Neutrophil (primary cell): ENCODE data around the gene MYO1A.
"Not testable (repeated sequence)": the region's sequence is repeated elsewhere in the genome, so short reads cannot be mapped to it uniquely, and the experiment has no call there.

ENCODE experiments used
- H3K27ac ChIP-seq: fragments of 200-600 bp; sonication (generic); 2 replicates; pipeline ENCODE4 v1.5.1; 2016; ENCODE audit warnings: mild to moderate bottlenecking, moderate library complexity
- H3K27me3 ChIP-seq: fragments of 200-600 bp; sonication (generic); 2 replicates; pipeline ENCODE4 v1.6.0; 2016; ENCODE audit warnings: mild to moderate bottlenecking
- H3K36me3 ChIP-seq: fragments of 200-600 bp; sonication (generic); 2 replicates; pipeline ENCODE4 v1.5.1; 2017
- H3K4me1 ChIP-seq, 2 experiments: fragments of 200-600 bp in 1 of 2; sonication (generic) in 1 of 2; 1 replicate in 1 of 2; 2 replicates in 1 of 2; pipeline versions ENCODE4 v1.5.1 to v1.6.1; 2013 to 2016; ENCODE audit warnings: low read depth in 1 of 2, low read length in 1 of 2, mild to moderate bottlenecking in 1 of 2, moderate library complexity in 1 of 2; ENCODE audit not compliant: control insufficient read depth in 1 of 2, insufficient read depth in 1 of 2
- H3K4me3 ChIP-seq, 2 experiments: fragments of 200-600 bp in 1 of 2; sonication (generic) in 1 of 2; 1 replicate in 1 of 2; 2 replicates in 1 of 2; pipeline ENCODE4 v1.5.1; 2013 to 2016; ENCODE audit warnings: low read depth in 1 of 2, low read length in 1 of 2, mild to moderate bottlenecking in 1 of 2, moderate library complexity in 1 of 2
- H3K9me3 ChIP-seq: fragments of 200-600 bp; sonication (generic); 2 replicates; pipeline ENCODE4 v1.5.1; 2016
- TF ChIP-seq, protein P1 (sequence below): fragments of 200-600 bp; sonication (generic); IDR thresholded peaks from 2 replicates; pipeline ENCODE4 v1.5.1; 2016; ENCODE audit warnings: antibody characterized with exemption

The MYO1A gene

DNA sequence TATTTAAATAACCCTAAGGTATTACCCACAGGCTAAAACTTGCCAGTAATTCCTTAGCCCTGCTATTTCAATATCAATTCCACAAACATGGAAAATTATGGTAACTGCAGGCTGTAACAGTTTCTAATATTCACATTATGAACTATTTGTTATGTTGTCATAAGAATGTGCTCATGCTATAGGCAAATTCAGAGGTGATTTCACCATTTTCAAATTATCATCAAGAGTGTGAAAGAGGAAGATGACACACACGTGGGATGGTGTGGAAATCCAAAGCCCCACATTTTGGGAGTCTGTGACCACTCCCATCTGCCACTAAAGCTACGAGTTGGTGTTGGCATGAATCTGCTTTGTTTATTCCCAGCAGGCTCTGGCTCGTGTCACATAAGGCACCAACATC, 5.9 kb upstream of the MYO1A start:
- Histone ChIP-seq H3K4me1 (peaks cover 5 to 9% of the 10 kb centered on the region in 2 experiments), H3K9me3 (no peaks in the 10 kb centered on the region), H3K4me3 (no peak overlapping the region), H3K36me3 (peaks cover 38% of the 10 kb centered on the region), H3K27me3 (no peaks in the 10 kb centered on the region), H3K27ac (no peak overlapping the region)
- TF ChIP-seq, protein P1, sequence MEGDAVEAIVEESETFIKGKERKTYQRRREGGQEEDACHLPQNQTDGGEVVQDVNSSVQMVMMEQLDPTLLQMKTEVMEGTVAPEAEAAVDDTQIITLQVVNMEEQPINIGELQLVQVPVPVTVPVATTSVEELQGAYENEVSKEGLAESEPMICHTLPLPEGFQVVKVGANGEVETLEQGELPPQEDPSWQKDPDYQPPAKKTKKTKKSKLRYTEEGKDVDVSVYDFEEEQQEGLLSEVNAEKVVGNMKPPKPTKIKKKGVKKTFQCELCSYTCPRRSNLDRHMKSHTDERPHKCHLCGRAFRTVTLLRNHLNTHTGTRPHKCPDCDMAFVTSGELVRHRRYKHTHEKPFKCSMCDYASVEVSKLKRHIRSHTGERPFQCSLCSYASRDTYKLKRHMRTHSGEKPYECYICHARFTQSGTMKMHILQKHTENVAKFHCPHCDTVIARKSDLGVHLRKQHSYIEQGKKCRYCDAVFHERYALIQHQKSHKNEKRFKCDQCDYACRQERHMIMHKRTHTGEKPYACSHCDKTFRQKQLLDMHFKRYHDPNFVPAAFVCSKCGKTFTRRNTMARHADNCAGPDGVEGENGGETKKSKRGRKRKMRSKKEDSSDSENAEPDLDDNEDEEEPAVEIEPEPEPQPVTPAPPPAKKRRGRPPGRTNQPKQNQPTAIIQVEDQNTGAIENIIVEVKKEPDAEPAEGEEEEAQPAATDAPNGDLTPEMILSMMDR = no peak

DNA sequence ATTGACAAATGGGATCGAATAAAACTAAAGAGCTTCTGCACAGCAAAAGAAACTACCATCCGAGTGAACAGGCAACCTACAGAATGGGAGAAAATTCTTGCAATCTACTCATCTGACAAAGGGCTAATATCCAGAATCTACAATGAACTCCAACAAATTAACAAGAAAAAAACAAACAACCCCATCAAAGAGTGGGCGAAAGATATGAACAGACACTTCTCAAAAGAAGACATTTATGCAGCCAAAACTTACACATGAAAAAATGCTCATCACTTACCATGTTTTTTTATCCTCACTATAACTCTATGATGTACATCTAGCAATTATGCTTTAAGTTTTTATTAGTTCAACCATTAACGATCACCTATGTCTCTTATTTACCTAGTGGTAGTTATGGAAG, 4.0 kb upstream of the MYO1A start:
- not testable (repeated sequence) for H3K27me3 ChIP-seq, H3K9me3 ChIP-seq, H3K27ac ChIP-seq, H3K4me3 ChIP-seq
- H3K4me1 ChIP-seq = peaks cover 17 to 21% of the 10 kb centered on the region in 2 experiments
- peaks cover 20% of the 10 kb centered on the region for H3K36me3 ChIP-seq

DNA sequence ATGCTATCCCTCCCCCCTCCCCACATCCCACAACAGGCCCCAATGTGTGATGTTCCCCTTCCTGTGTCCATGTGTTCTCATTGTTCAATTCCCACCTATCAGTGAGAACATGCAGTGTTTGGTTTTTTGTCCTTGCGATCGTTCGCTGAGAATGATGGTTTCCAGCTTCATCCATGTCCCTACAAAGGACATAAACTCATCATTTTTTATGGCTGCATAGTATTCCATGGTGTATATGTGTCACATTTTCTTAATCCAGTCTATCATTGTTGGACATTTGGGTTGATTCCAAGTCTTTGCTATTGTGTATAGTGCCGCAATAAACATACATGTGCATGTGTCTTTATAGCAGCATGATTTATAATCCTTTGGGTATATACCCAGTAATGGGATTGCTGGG, 3.2 kb upstream of the MYO1A start:
- H3K27me3 ChIP-seq, H3K27ac ChIP-seq, H3K4me3 ChIP-seq, H3K9me3 ChIP-seq: not testable (repeated sequence)
- Histone ChIP-seq H3K36me3 (peaks cover 15% of the 10 kb centered on the region), H3K4me1 (peaks cover 25 to 29% of the 10 kb centered on the region in 2 experiments)

DNA sequence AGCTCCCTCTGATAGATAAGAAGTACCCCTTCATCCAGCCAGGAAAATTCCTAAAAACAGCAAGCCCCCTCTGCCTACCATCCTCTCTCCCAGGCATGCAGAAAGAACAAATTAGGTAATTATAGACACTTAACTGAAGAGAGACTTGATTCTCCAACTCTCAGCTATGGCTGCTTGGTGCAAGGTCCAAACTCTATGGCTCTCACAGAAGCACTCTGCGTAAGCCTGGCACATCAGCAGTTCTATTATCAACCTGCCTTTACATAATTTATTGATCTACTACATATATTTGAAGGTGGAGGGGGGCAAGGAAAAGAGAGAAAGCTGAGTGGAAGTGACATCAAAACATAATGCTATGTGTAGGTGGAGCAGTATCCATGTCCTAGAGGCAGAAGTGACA, 1.1 kb upstream of the MYO1A start:
- TF ChIP-seq, protein P1 = no peak
- no peaks in the 10 kb centered on the region for H3K36me3 ChIP-seq
- no peak overlapping the region for H3K27ac ChIP-seq
- H3K4me3 ChIP-seq = no peak overlapping the region
- H3K9me3 ChIP-seq = no peaks in the 10 kb centered on the region
- H3K4me1 ChIP-seq = peaks cover 46 to 49% of the 10 kb centered on the region in 2 experiments
- H3K27me3 ChIP-seq = no peaks in the 10 kb centered on the region

DNA sequence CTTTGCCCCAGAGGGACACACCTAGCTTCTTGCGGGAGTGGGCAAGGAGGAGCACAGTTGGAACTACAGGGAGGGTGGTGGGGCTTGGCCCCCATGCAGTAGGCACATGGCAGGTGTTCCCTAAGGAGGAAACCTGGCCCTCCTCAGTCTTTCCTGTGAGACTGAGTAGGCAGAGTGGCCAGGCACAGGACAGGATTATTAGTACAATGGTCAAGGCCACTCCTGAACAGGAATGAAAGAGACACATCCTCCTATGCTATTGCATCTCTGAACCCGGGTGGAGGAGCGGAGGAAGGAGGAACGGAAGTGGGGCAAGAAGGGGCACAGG, 846 bp downstream of the MYO1A start:
- Histone ChIP-seq H3K27ac (peak overlapping the region; percentile 59), H3K4me3 (no peak overlapping the region), H3K27me3 (no peaks in the 10 kb centered on the region), H3K4me1 (peaks cover 40 to 41% of the 10 kb centered on the region in 2 experiments), H3K9me3 (no peaks in the 10 kb centered on the region), H3K36me3 (no peaks in the 10 kb centered on the region)
- TF ChIP-seq, protein P1 = no peak

DNA sequence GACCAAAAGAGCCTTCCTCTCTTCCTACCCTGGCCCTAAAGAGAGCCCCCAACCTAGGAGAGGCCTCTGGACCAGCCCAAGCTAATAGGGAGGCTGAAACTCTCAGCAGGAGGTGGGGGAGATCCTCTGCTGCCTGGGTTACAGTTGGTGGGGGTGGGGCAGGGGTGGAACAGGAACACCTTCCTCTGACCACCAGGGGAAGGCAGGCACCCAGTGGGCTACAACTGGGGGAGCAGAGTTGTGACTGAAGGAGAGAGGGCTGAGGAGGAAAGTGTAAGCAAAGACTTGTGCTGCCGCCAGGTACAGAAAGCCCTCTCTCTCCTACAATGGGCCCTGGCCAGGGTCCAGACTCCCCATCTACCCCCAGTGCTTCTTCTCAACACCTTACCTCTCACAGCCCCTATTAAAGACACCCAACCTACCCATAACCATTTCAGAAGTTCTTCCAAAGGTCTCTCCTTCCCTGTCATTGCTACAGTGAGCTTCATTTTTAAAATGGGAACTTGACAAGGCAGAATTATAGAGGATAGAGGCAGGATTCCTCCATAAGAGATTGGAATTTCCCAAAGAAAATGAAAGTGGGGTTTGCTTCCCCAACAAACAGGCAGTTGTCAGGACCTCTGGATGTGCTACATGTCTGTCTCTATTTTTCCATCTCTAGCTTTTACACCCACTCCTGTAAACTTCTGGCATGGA, 1.4 kb downstream of the MYO1A start:
- Histone ChIP-seq H3K27ac (peak overlapping the region; percentile 59), H3K9me3 (no peaks in the 10 kb centered on the region)

More for the DNA sequence above, 1.4 kb downstream of the MYO1A start:
- Histone ChIP-seq H3K27me3 (no peaks in the 10 kb centered on the region), H3K4me1 (peaks cover 40 to 41% of the 10 kb centered on the region in 2 experiments), H3K36me3 (no peaks in the 10 kb centered on the region), H3K4me3 (no peak overlapping the region)
- TF ChIP-seq, protein P1 = no peak
